HG03575 (cell line): ENCODE measurements around the gene ADAMTS6.

Experiments
- ATAC-seq: cut with Tn5 transposase; IDR thresholded peaks from one replicate; pipeline ENCODE4 v1.9.1; 2021; ENCODE audit not compliant: unreplicated experiment, insufficient number of reproducible peaks, low FRiP score; ENCODE audit errors: extremely low read depth

The ADAMTS6 gene

DNA sequence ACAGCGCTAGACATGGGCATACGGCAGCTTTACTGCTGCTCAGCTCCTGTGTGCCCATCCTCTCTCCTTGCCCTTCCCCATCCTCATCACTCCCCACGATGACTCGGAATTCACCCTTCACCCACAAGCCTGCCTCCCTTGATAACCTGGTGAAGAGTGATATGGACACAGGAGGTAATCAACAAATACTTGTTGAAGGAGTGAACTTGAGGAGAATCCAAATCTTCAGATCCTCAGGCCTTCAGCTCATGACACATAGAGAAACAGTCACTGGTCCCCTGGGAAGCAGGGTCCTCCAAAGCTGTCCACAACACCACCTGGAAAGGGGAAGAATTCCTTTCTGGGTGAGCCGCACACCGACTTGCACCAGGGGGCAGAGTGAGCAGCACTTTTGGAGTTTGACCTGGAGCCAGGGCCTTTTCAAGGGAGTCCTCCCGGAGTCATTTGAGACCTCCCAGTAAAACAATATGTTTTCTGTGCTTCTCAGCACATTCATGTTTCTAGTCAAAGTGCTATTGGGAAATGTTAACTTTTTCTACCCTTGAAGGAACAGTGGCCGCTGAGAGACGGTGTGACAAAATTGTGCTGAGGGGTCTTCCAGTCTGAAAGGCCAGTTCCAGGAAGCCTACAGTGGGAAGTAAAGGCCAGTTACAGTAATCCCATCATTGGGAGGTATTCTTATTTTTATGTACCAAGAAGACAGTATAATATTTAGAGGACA lies 380.6 kb downstream of the ADAMTS6 start:
- ATAC-seq: no peak
